ENCODE measurements around the gene AQP11.

GRCh38 chr11:77542296-77542695, 47.5 kb upstream of the AQP11 start:
- TF ChIP-seq, protein P1, sequence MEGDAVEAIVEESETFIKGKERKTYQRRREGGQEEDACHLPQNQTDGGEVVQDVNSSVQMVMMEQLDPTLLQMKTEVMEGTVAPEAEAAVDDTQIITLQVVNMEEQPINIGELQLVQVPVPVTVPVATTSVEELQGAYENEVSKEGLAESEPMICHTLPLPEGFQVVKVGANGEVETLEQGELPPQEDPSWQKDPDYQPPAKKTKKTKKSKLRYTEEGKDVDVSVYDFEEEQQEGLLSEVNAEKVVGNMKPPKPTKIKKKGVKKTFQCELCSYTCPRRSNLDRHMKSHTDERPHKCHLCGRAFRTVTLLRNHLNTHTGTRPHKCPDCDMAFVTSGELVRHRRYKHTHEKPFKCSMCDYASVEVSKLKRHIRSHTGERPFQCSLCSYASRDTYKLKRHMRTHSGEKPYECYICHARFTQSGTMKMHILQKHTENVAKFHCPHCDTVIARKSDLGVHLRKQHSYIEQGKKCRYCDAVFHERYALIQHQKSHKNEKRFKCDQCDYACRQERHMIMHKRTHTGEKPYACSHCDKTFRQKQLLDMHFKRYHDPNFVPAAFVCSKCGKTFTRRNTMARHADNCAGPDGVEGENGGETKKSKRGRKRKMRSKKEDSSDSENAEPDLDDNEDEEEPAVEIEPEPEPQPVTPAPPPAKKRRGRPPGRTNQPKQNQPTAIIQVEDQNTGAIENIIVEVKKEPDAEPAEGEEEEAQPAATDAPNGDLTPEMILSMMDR (IDR thresholded peaks at IDR 0.05) = no peak
- TF ChIP-seq POLR2A (IDR thresholded peaks at IDR 0.05) = no peak
